HEK293 (cell line): Measurements from ENCODE around the gene FRAT2.
A peak's percentile ranks its signal among the peaks of the same experiment; 100 is the strongest.

ENCODE experiments used
- BCL11A ChIP-seq: fragments of 450-650 bp; formaldehyde crosslinking; IDR thresholded peaks from 2 replicates; pipeline ENCODE4 v1.5.1; 2016; ENCODE audit warnings: low read depth, missing biosample characterization, missing genetic modification characterization
- BCL11B ChIP-seq: fragments of 450-650 bp; formaldehyde crosslinking; IDR thresholded peaks from 2 replicates; pipeline ENCODE4 v1.5.1; 2016; ENCODE audit warnings: low read depth, missing biosample characterization, missing genetic modification characterization
- GLIS1 ChIP-seq: fragments of 450-650 bp; formaldehyde crosslinking; IDR thresholded peaks from 2 replicates; pipeline ENCODE4 v1.5.1; 2016; ENCODE audit warnings: missing biosample characterization, missing genetic modification characterization
- INSM2 ChIP-seq: fragments of 450-650 bp; formaldehyde crosslinking; IDR thresholded peaks from 2 replicates; pipeline ENCODE4 v1.5.1; 2016; ENCODE audit warnings: missing biosample characterization, missing genetic modification characterization
- KLF10 ChIP-seq: fragments of 450-650 bp; IDR thresholded peaks from 2 replicates; pipeline ENCODE4 v1.5.1; 2018; ENCODE audit warnings: missing biosample characterization, mild to moderate bottlenecking, missing genetic modification characterization
- KLF16 ChIP-seq: fragments of 450-650 bp; formaldehyde crosslinking; IDR thresholded peaks from 2 replicates; pipeline ENCODE4 v1.5.1; 2017; ENCODE audit warnings: missing biosample characterization, missing genetic modification characterization
- KLF17 ChIP-seq: fragments of 450-650 bp; formaldehyde crosslinking; IDR thresholded peaks from 2 replicates; pipeline ENCODE4 v1.5.1; 2016; ENCODE audit warnings: missing biosample characterization, missing genetic modification characterization
- MYNN ChIP-seq: fragments of 450-650 bp; formaldehyde crosslinking; IDR thresholded peaks from 2 replicates; pipeline ENCODE4 v1.5.1; 2016; ENCODE audit warnings: missing biosample characterization, missing genetic modification characterization, borderline replicate concordance
- PRDM1 ChIP-seq: fragments of 450-650 bp; formaldehyde crosslinking; IDR thresholded peaks from 2 replicates; pipeline ENCODE4; 2016; ENCODE audit warnings: missing biosample characterization, missing genetic modification characterization
- PRDM4 ChIP-seq: fragments of 450-650 bp; formaldehyde crosslinking; IDR thresholded peaks from 2 replicates; pipeline ENCODE4 v1.5.1; 2017; ENCODE audit warnings: missing biosample characterization, missing genetic modification characterization
- REPIN1 ChIP-seq: fragments of 450-650 bp; formaldehyde crosslinking; IDR thresholded peaks from 2 replicates; pipeline ENCODE4 v1.5.1; 2017; ENCODE audit warnings: missing biosample characterization, missing genetic modification characterization, low read depth
- TCF7L2 ChIP-seq: IDR thresholded peaks from 2 replicates; pipeline ENCODE4 v1.6.1; 2011; ENCODE audit warnings: low read depth, mild to moderate bottlenecking, inconsistent platforms, low read length, moderate library complexity, borderline replicate concordance
- WT1 ChIP-seq: fragments of 450-650 bp; formaldehyde crosslinking; IDR thresholded peaks from 2 replicates; pipeline ENCODE4 v1.5.1; 2016; ENCODE audit warnings: missing biosample characterization, missing genetic modification characterization
- YY1 ChIP-seq: fragments of 450-650 bp; formaldehyde crosslinking; IDR thresholded peaks from 2 replicates; pipeline ENCODE4 v1.5.1; 2018; ENCODE audit warnings: missing biosample characterization, missing genetic modification characterization
- ZEB2 ChIP-seq: fragments of 450-650 bp; formaldehyde crosslinking; IDR thresholded peaks from 2 replicates; pipeline ENCODE4 v1.5.1; 2016; ENCODE audit warnings: missing biosample characterization, missing genetic modification characterization
- ZIC2 ChIP-seq: fragments of 450-650 bp; formaldehyde crosslinking; IDR thresholded peaks from 2 replicates; pipeline ENCODE4 v1.5.1; 2016; ENCODE audit warnings: missing biosample characterization, missing genetic modification characterization
- ZNF138 ChIP-seq: fragments of 450-650 bp; formaldehyde crosslinking; IDR thresholded peaks from 2 replicates; pipeline ENCODE4 v1.5.1; 2016; ENCODE audit warnings: missing biosample characterization, missing genetic modification characterization, borderline replicate concordance
- ZNF175 ChIP-seq: fragments of 450-650 bp; formaldehyde crosslinking; IDR thresholded peaks from 2 replicates; pipeline ENCODE4 v1.5.1; 2016; ENCODE audit warnings: missing biosample characterization, missing genetic modification characterization
- ZNF26 ChIP-seq: fragments of 450-650 bp; formaldehyde crosslinking; IDR thresholded peaks from 2 replicates; pipeline ENCODE4 v1.5.1; 2016; ENCODE audit warnings: missing biosample characterization, missing genetic modification characterization
- ZNF518A ChIP-seq: fragments of 450-650 bp; formaldehyde crosslinking; conservative IDR thresholded peaks from 2 replicates; pipeline ENCODE4 v1.5.1; 2016; ENCODE audit warnings: low read depth, missing biosample characterization, missing genetic modification characterization
- ZNF621 ChIP-seq: fragments of 450-650 bp; formaldehyde crosslinking; IDR thresholded peaks from 2 replicates; pipeline ENCODE4 v1.5.1; 2017; ENCODE audit warnings: missing biosample characterization, missing genetic modification characterization
- ZNF629 ChIP-seq: fragments of 450-650 bp; formaldehyde crosslinking; IDR thresholded peaks from 2 replicates; pipeline ENCODE4 v1.5.1; 2017; ENCODE audit warnings: missing biosample characterization, missing genetic modification characterization
- ZNF639 ChIP-seq: fragments of 450-650 bp; formaldehyde crosslinking; IDR thresholded peaks from 2 replicates; pipeline ENCODE4 v1.5.1; 2016; ENCODE audit warnings: missing biosample characterization, missing genetic modification characterization
- ZNF677 ChIP-seq: fragments of 450-650 bp; IDR thresholded peaks from 2 replicates; pipeline ENCODE4 v1.5.0; 2018; ENCODE audit warnings: missing biosample characterization, mild to moderate bottlenecking, missing genetic modification characterization, moderate library complexity
- ZNF830 ChIP-seq: fragments of 450-650 bp; IDR thresholded peaks from 2 replicates; pipeline ENCODE4 v1.5.0; 2018; ENCODE audit warnings: missing biosample characterization, missing genetic modification characterization, low read depth, mild to moderate bottlenecking, moderate library complexity

FRAT2 gene

GRCh38 chr10:97328646-97329453, 5.7 kb downstream of the FRAT2 start (continued):
- TF ChIP-seq ZEB2 (tag by site-specific recombination) (peak; percentile 75), ZNF677 (tag by site-specific recombination) (no peak), GLIS1 (tag by site-specific recombination) (no peak), ZNF639 (tag by site-specific recombination) (0 out of 2 replicates have a peak, but pooled peaks have one; percentile 35), KLF16 (tag by site-specific recombination) (no peak), ZNF26 (tag by site-specific recombination) (no peak), ZNF175 (tag by site-specific recombination) (no peak), INSM2 (tag by site-specific recombination) (0 out of 2 replicates have a peak, but pooled peaks have one; percentile 39), MYNN (no peak), REPIN1 (tag by site-specific recombination) (no peak), ZNF518A (tag by site-specific recombination) (no peak), TCF7L2 (no peak), ZNF830 (tag by site-specific recombination) (no peak), YY1 (tag by site-specific recombination) (no peak), ZNF621 (tag by site-specific recombination) (no peak), ZNF138 (tag by site-specific recombination) (no peak), PRDM1 (peak; percentile 67), BCL11B (tag by site-specific recombination) (0 out of 2 replicates have a peak, but pooled peaks have one; percentile 54), BCL11A (no peak), WT1 (peak; percentile 68), KLF17 (tag by site-specific recombination) (peak; percentile 86), KLF10 (tag by site-specific recombination) (0 out of 2 replicates have a peak, but pooled peaks have one; percentile 38), ZIC2 (tag by site-specific recombination) (peak; percentile 74), ZNF629 (tag by site-specific recombination) (peak; percentile 72), PRDM4 (tag by site-specific recombination) (peak; percentile 49; the same call in 1 of the 2 replicates)
